Stimulated activated naive CD4-positive, alpha-beta T cell treated with Interleukin-2 at 50 U/mL for 16 hours (primary cell): ENCODE results near the gene AKIRIN2.
A peak's percentile ranks its signal among the peaks of the same experiment; 100 is the strongest.

Experiments
- DNase-seq: peaks from one replicate; lab custom pipeline; 2025; lab: John Stamatoyannopoulos, UW

The AKIRIN2 gene

DNA sequence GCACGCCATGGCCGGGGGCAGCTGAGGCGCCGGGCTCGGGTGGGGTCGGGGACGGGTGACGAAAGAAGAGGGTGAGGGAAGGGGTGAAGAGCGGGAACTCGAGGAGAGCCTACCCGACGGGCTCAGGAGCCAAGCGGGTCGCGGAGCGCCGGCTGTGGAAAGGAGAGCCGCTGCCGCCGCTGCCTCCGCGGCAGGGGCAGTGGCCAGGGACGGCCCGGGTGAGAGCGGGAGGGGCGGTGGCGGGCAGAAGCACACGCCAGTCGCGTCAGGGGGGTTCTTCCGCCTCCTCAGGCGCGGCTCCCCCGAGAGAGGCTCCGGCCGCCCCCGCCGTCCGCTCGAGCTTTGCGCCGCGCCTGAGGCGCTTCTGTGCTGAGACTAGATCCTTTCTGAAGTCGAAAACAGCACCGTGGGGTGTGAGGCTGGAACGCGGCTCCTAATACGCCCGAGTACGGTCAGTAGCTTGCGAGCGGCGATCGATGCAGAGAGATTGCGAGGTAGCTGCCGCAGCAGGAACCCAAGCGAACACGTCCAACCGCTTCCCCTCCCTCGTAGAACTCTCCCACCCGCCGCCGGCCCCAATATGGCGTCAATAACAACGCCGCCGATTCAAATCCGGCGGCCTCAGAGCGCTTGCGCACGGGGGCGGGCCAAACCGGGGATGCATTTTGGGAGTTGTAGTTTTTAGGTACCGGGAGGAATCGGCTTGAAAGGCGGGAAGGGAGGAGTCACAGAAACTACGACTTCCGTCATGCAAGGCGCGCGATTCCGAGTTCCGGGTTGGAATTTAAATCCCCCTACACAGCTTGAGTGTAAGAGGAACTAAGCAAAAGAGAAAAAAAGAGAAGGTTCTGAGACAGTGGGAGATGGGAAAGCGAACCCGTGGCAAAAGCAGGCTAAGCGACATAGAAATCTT is at the start of gene AKIRIN2:
TSS of gene AKIRIN2 (minus strand) at position 558 of the 913 bp plus-strand sequence. CDS start at position 9, 549 bp downstream.
- DNase-seq = peak; percentile 96

DNA sequence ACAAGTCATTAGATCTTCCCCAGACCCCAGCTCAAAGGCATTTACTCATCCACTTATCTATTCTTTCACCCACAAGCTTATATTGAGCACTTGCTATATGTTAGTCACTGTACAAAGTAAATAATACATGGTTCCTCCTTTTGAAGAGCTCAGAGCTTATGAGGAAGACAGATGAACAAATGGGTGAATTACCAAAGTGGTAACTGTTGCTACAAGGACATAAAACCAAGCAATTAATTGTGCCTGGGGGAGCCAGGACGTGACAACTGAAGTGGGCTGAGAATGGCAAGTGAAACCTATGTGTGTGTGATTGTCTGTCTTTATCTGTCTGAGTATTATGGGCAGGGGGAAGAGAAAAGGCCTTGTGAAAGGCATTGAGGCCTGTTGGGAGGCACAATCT is 45.6 kb upstream of the AKIRIN2 start:
- DNase-seq = no peak

DNA sequence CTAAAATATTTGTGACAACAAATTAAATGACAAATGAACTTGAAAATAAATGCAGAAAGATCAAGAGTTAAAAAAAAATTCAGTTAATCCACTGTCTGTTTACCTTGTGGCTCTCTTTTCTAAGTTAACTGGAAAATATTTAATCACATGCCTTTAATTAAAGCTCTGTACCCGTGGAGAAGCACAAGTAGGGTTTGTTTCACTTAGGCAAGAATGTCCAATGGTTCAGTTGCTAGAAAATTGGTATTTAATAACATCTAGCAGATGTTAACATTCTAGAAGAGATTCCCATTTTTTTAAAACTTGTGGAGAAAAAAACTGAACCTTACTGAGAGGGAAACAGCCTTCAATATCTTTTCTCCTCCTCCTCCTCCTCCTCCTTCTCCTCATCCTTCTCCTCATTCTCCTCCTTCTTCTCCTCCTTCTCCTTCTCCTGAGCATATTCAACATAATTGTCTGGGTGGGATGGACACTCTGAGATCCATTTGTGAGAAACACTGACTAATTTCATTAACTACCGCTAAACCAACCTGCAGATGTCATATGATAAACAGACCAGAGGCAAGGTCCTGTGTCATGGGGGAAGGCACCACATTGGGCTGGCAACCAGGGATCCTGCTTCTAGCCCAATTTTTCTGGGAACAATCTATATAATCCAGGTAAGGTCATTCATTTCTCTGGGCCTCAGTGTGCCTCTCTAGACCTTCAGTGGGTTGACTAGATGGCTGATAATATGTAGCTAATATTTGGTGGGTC is 44.1 kb upstream of the AKIRIN2 start:
- no peak for DNase-seq

DNA sequence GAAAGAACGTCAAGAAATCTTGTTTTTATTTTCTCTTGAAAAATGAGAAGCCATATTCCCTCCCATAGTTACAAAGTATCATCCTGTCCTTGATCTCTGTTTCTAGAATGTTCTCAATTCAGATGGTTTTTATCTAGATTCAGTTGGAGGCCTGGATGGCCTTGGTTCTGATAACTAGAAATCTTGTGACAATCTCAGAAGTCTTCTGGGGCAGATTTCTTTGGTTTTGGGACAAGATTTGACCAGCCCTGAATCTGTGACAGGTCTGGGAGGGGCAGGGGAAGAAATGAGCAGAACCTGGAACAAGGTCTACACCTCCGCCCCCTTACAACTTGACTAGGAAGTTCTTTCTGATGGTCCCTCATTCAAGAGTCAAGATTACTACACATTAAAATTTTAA is 41.4 kb upstream of the AKIRIN2 start:
- DNase-seq = no peak

DNA sequence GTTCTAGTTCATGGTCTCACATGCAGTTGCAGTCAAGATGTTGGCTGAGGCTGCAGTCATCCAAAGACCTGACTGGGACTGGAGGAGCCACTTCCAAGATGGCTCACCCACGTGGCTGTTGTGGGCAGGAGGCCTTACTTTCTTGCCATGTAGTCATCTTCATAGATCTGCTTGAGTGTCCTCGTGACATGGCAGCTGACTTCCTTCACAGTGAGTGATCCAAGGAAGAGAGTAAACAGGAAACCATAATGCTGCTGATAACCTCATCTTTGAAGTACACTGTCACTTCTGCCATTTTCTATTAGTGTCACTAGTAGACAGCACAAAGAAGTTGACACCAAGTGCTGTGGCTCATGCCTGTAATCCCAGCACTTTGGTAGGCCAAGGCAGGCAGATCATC is 40.1 kb upstream of the AKIRIN2 start:
- DNase-seq = peak; percentile 50

DNA sequence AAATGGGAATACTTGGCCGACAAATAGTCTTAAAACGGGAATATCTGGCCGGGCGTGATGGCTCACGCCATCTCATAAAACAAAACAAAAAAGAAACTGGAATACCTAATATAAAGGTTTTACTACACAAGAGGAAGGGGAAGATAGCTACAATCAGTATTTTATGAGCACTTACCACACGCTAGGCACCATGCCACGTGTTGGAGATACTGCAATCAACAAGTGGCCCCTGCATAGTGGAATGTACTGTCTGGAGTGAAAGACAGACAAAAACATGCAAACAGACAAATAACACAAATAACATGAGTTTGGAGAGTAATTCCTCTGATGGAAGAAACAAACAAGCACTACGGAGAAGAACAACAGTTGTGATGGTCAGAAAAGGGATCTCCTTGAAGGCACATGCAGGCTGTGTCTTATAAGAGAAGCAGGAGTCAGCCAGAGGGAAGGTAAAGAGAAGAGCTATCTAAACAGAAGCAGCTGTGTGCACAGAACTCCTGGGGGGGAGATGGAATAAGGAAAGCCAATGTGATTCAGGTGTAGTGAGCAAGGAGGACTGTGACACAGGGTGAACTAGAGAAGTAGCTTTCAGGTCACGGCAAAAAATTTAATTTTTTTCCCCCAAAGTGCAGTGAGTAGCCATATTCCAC is 39.1 kb upstream of the AKIRIN2 start:
- DNase-seq = no peak

DNA sequence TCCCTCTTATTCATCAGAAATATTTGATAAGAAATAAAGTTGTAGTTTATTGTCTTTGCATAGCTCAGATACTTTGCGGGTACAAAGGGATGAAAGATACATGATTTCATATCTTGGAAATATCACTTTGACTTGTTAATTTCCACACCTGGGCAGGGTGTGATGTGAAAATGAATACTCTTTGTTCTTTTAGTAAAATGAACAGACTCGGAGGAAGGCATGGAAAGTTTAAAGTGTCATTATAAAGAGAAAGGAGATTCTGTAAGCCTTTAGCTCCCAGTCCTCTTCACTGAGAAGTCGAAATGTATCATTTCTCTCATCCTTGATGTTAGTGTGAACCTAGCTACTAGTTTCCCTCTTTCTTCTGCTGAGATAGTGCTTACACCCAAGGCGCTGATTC is 36.7 kb upstream of the AKIRIN2 start:
- no peak for DNase-seq

DNA sequence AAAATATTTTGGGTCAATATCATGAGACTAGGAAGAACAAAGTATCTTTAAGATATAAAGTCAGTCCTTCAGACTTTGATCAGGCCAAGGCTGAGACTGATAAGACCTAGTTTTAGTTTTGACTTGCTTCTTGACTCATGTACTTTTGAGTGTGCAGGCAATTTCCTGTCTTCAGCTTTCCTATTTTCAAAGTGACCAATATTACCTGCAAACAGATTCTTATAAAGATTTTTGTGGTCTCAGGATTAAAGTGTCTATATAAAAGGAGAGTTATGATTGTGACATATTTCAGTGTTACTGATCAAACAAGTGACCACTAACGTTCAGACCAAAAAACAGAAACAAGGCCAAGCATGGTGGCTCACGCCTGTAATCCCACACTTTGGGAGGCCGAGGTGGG is 36.0 kb upstream of the AKIRIN2 start:
- no peak for DNase-seq

DNA sequence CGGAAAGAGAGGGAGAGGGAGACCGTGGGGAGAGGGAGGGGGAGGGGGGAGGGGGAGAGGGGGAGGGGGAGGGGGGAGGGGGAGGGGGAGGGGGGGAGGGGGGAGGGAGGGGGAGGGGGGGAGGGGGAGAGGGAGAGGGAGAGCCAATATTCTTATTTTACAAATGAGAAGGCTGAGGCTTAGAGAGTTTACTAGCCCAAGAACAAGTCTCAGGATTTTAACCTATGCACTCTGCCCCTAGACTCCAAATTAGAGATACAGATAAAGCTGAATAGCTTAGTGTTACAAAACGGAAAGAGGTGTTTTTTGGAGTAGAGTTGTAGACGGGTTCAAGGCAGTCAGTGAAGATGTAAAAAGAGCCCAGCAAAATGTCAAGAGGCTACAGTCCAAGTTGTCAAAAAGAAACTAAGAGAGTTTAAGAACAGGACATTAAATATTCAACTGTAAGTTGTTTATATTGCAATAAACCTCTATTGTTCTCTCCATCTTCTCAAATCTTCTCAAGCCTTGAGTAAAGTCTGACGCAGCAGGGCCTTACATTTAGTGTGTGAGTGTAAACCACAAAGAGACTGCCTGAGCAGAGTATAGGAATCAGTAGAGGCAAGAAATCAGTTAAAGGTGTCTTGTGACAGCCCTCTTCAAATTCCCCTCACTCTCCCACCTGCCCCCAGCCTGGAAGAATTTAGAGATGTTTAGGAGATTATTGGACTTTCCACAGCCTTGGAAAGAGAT is 34.9 kb upstream of the AKIRIN2 start:
- no peak for DNase-seq

DNA sequence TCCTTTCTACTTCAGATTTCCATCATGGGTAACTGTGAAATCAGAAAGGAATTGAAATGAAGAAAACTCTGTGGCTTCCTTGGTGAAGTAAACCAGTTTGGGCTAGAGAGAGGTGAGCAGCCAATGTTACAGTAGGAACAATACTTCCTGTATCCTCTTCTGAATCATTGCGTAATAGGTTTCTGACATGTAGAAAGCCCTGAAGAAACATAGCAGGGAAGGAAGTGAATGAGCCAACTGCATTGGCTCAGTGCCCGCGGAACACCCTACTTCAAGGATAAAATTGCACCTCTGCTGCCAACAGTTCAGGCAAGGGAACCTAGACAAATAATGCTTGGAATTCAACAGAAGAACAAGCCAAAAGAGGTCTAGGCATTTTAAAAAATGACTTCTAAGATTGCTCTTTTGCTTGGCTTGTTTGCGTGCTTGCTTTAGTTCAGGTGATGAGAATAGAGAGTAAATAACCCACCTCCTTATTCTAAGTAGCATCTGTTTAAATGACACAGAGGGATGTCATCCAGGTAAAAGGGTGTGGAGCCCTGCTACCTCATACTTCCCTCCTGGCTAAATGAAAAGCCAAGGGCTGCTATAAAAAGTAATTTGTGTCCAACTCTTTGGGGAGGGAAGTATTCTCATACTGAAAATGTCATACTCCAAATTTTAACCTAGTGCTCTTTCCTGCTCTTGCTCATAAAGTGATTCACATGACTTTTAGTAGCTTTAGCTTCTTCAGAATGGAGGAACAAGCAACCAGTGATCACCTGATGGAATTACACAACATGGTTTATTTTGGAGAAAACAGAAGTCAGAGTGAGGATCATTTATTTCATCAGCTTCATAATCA is 30.0 kb upstream of the AKIRIN2 start:
- no peak for DNase-seq

DNA sequence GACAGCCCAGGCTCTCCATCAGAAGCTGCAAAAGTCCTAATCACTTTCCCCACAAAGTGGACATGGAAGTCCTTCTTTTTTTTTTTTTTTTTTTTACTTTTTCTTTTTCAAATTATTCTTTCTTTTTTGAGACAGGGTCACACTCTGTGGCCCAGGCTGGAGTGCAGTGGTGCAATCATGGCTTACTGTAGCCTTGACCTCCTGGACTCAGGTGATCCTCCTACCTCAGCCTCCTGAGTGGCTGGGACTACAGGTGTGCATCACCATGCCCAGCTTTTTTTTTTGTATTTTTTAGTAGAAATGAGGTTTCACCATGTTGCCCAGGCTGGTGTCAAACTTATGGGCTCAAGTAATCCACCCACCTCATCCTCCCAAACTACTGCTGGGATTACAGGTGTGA is 29.0 kb upstream of the AKIRIN2 start:
- DNase-seq = no peak

DNA sequence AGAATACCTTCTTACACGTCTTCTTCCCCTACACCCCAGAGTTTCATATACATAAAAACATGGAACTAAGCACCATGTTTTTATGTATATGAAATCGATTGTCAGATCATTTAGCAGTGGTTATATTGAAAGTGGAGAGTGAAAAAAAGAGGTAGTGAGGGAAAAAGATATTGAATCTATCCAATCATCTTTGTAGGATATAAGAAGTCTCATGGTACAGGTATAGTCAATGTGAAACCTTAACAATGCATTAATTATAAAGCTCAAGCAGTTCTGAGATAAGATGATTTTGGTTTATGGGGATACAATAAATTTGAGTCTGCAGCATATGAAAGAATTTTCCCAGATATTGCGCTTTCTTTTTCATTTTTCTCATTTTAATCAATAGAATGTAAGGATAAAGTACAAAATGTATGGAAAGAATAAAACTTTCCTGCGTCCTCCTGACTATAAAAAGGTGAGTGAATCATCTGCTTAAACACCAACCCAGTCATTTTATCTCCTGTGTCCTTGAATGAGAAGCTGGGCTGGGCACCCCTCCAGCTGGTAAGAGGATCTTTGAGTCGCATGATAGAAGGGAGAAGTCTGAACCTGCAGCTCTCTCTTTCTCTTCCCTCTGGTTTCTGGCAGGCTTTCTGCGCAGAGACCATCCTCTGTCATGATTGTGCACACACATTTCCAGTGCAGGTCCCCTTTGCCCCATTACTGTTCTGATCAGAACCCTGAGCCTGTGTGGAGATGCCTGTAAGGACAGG is 28.1 kb upstream of the AKIRIN2 start:
- DNase-seq = no peak

DNA sequence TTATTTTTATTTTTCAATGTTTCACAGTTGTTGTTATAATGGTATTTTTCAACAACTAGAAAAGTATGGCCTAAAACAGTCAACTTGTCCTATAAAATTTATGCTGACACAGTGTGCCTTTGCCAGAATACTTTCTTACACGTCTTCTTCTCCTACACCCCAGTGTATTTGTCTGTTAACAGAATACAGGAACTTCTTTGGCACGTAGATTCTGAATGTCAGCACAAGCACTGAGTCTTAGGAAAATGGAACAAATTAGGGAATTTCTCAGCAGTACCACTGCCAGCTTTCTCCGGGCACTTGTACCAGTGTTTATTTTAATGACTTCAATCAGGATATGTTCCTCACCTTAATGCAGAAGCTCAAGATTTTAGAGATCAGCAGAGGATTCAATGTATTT is 26.7 kb upstream of the AKIRIN2 start:
- no peak for DNase-seq

DNA sequence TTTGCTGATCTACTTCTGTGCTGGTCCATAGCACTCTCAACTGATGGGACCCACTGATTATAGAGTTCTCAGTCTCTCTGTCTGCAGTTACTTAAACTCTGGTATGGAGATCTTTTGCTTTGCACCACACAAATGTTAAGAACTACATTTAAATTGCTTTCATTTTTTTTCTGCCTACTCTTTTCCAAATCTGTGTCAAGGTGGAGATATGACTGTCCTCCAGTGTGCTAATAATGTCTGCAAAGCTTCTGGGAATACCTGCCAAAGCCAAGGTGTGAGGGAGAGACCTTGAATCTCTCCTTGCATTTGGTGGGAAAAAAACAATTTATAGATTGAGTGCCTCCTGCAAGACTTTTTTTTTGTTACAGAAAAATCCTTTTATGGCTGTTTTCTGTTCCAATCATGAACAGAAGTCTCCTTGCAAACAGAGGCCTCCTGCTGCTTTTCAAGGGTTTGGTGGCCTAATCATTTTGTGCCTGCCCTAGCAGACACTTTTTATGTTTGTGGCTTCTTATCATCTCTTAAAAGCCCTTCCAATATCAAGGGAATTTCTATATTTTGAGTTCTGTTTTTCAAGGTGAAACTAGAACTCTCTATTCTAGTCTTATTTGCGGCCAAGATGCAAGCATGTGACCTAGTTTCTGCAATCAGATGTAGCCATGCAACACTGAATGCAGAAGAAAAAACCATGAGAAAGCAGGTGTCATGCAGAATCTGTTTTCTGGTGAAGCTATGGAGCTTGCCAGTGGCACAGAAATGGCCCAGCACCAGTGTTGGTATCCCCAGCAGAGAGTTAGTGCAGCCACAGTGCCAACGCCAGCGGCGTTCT is 23.2 kb upstream of the AKIRIN2 start:
- no peak for DNase-seq

DNA sequence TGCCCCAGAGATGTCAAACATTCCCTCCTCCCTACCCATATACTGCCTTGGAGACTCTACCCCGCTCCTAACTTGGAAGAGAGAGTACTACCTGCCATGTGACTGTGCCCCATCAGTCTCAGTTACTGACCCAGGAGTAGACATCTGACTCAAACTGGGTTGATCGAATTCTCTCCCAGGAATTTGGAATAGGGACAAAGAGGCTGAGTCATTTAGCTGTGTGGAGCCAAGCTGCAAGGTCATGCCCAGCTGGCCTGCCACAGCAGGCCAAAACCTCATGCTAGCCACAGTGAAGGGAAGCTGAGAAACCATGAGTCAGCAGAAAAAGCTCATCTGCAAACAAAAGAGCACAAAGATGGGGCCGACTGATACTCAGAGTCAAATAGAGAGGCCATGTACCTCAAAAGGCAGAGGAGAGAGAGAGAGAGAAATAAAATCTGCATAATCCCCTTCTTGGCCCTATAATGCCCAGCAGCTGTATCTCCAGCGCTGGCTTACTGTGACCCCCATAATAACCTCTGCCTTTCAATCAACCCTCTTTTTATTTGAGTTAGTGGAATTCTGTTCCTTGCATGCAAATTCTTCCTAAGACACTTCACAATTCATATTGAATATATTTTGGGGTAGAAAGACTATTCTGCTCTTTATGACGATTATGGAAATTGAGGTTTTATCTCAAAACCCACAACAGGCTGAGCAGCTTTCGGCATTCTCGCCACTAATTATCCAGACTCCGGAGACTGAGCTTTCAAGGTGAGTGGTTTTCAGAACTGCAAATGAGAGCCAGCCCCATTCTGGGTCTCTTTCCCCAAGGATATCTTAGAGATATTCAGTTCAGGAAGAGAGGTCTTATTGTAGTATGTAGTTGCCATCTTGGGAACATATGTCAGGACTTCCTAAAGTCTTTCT is 21.4 kb upstream of the AKIRIN2 start:
- DNase-seq = no peak

DNA sequence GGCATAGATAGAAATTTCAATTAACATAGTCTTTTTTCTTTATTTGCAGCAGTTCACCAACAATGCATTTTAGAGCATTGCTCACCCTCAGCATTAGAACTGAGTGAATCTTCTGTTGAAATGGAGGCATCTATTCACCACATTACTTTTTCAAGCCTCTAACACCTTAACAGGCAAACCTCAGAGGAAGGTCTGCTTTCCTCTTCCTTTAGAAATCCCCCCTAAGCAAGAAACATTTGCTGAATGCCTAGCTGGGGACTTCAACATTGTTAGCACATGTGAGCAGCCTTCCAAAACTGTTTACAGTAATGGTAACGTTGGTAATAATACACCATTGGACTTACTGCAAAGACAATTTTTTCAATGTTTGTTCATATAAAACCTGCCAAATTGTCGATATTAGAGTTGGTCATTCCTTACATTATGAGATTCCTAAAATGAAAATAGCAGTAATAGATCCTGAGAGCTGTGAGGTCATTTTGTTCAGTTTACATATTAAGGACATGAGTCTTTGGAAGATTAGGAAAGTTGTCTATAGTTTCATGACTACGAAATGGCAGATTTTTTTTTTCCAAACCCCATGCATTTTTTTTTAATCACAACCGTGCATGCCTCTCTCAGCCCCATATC is 20.6 kb upstream of the AKIRIN2 start:
- DNase-seq = no peak

DNA sequence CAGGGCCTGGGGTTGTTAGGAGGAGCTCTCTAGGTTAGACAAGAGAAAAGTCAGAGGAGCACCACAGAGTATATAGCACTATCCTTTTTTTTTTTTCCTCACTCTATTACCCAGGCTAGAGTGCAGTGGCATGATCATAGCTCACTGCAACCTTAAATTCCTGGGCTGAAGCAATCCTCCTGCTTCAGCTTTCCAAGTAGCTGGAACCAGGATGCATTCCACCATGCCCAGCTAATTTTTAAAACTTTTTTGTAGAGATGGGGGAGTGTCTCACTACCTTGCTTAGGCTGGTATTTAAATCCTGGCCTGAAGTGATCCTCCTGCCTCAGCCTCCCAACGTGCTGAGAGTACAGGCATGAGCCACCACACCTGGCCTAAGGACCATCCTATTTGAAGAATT is 19.3 kb upstream of the AKIRIN2 start:
- no peak for DNase-seq
